Effector CD8-positive, alpha-beta T cell (primary cell): ENCODE data around the gene DHX8.
A peak's percentile ranks its signal among the peaks of the same experiment; 100 is the strongest.
"Not testable (repeated sequence)": the region's sequence is repeated elsewhere in the genome, so short reads cannot be mapped to it uniquely, and the experiment has no call there.

Experiments used
- DNase-seq: peaks from one replicate; lab custom pipeline; 2025; lab: John Stamatoyannopoulos, UW
- total RNA-seq, 4 experiments: gene quantifications; one replicate each; lab custom pipeline; 2026; lab: John Stamatoyannopoulos, UW

The DHX8 gene
- total RNA-seq: 131 to 187 (median 172) reads per million in 4 experiments

DNA sequence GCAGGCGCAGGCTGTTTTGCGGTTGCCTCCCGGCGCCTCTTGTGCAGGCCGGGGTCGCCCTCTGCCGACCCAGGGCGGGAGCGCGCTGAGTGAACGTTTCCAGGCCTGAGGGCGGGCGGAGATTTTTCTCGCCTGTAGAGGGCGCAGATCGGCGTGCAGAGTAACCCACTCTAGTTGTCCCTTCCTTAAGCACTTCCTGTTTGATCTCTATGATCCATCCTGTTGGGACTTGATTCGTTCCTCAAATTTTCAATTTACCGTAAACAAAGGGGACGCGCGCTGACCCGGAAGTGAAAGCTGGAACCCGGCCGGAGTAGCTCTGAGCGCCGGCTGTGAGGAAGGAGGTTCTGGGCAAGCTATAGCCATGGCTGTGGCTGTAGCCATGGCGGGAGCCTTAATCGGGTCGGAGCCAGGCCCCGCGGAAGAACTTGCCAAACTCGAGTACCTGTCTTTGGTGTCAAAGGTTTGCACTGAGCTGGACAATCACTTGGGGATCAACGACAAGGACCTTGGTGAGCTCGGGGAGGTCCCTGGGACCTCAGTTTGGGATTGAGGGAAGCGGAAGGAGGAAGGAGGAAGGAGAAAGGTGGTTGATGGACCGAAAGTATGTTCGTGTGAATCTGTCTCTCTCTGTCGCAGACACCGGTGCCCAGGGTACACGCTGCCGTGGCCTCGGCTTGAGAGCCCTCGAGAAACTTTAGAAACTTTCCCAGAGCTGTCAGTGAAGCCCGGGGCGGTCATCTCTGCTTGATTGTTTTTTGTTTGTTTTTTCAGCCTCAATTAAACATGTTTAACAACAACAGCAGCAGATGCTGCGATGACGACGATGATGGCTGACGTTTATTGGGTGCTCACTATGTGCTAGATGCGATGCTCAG lies at the start of gene DHX8:
Gene DHX8 (plus strand): TSS at position 302 of the 878 bp plus-strand sequence. CDS start 63 bp downstream, at position 365.
- DNase-seq: peak; percentile 97

DNA sequence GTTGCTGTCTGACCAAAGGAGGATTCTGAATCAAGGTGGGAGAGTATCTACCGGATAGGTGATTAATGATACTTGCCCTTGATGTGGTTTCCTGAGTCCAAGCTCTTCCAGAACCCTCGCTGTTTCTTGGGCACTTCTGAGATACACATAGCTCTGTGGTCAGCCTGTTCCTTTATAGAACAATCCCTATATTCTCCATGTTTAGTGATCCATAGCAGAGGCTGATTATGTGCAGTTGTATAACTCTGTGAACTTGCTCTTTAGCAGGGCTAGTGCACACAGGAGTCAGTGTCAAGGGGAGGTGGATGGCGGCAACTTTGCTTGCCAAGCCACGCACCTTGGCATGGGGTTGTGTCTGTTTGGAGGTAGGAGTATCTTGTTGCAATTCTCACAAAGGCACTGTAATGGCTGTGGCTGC lies 48.9 kb upstream of the DHX8 start:
- DNase-seq: no peak

DNA sequence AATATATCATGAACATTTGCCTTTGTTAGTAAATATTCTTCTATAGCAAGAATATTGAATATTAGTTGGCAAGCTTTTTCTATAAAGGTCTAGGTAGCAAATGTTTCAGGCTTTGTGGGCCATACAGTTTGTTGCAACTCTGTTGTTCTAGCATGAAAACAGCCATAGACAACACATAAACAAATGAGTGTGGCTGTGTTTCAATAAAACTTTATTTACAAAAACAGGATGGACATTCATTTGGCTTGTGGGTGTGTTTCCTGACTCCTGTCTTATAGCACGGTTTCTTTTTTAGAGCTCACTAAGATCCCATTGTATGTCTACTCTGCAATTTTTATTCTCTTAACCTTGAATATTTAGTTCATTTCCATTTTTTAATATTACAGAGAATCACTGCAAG lies 46.0 kb upstream of the DHX8 start:
- DNase-seq: no peak

DNA sequence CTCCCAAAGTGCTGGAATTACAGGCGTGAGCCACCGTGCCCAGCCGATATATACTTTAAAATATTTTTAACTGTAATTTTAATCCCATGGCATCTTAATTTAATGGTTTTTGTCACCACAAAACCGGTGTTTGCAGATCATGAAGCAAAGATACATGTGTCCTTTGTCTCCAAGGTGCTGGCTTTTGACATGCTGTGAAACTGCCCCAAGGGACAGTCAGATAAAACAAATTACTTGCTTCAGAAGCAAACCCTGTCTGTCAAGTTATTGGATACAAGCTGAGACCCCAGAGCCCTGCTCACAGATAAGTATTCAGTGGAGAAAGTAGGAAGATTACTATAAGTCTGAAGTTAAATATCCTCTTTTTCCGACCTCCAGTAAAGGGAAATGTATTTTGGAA lies 45.1 kb upstream of the DHX8 start:
- no peak for DNase-seq

DNA sequence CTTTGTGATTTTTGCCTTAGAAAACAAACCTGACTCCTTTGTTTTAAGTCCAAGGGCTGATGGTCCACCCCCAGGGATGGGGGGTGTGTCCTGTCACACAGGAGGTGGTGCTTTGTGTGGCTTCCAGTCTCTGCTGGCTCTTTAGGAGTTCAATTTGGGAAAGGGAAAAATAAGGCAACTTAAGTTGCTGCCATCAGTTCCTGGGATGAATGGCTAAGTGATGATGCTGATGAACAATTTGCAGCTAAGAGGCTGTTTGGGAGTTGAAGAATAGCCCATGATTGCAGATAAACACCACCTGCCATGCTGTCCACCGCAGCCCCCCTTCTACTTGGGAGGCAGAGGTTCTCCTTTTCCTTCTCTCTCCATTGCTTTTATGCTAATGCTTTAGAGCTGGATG lies 44.7 kb upstream of the DHX8 start:
- no peak for DNase-seq

DNA sequence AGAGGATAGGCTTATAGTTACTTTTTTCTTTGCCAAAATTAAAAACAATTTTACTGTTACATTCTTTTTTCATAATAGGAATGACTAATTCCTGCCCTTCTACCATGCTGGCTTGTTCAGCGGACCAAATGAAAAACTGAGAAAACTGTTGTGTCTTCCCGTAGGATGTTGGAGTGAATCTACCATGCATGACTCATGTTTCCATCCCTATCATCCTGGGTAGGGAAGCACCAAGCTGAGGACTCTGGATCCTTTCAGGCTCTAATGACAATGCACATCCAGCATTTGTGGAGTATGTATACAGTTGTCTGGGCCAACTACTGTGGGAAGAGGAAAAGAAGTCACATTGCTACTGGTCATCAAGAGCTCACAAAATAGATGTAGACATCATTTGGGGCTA lies 41.1 kb upstream of the DHX8 start:
- DNase-seq: no peak

DNA sequence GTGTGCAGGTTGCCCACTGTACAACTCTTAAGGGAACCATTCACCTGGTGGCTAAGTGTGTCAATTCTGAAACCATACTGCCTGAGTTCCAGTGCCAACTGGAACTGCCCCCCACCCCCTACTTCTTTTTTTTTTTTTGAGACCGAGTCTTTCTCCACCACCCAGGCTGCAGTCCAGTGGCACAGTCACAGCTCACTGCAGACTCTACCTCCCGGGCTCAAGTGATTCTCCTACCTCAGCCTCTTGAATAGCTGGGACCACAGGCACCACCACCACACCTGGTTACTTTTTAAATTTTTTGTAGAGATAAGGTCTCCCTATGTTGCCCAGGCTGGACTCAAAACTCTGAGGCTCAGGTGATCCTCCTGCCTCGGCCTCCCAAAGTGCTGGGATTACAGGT lies 40.4 kb upstream of the DHX8 start:
- DNase-seq: no peak

DNA sequence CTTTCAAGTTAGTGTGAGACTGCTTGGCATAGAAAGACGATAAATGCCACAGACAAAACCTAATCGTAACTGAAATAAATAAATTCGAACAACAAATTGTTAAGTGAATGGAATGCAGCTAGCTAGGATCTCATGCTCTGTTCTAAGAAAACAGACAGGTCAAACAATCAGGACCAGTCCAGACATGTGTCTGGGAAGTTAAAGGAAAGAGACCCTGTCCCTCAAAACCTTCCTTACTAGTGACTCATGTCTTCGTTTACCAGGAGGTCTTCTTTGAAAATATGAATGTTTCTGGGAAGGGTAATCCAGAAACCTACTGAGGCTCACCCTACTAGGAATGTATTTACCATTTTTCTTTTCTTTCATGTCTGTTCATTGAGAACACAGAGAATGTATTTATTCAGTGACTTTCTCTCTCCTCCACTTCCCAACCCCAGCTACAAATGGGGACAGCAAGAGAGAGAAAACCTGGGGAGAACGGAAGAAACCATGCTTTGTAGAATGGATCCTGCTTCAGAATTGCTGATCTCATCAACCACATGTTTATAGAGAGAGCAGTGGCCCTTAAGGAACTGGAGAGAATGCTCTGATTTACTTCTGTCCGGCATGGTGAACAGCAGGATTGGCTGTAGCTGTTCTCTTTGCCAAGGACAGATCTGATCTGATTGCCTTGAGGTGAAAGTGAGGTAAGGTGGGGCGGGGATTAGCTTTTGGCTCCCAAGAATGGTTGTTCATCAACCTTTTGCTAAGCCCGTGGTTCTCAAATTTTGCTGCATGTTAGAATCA lies 39.4 kb upstream of the DHX8 start:
- no peak for DNase-seq

DNA sequence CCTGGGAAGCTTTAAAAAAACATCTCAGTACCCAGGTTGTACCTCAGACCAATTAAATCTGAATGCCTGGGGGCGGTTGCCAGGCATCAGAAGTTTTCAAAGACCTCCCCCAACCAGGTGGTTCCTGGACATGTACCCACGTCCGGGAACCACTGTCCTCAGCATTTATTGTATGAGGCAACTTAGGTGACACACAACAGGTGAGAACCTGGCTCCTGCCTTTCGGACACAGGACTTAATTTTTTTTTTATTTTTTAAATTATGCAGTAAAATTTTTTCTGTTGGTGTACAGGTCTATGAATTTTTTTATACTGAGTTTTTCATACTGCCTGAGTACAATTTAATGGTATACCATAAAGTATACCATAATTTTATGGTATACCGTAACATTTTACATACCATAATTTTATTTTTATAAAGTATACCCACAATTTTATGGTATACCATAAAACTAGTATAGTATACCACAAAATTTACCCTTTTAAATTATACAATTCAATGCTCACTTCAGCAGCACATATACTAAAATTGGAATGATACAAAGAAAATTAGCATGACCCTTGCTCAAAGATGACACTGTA lies 38.7 kb upstream of the DHX8 start:
- no peak for DNase-seq

DNA sequence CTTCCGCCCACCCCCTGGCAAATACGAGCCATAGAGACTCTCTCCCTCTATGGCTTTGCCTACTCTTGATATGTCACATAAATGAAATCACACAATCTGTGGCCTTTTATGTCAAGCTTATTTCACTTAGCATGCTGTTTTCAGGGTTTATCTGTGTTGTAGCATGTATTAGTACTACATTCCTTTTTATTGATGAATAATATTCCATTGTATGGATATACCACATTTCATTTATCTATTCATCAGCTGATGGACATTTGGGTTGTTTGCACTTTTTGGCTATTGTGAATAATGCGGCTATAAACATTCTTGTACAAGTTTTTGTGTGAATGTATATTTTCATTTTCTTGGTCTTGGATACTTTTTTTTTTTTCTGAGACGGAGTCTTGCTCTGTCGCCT lies 37.0 kb upstream of the DHX8 start:
- no peak for DNase-seq

DNA sequence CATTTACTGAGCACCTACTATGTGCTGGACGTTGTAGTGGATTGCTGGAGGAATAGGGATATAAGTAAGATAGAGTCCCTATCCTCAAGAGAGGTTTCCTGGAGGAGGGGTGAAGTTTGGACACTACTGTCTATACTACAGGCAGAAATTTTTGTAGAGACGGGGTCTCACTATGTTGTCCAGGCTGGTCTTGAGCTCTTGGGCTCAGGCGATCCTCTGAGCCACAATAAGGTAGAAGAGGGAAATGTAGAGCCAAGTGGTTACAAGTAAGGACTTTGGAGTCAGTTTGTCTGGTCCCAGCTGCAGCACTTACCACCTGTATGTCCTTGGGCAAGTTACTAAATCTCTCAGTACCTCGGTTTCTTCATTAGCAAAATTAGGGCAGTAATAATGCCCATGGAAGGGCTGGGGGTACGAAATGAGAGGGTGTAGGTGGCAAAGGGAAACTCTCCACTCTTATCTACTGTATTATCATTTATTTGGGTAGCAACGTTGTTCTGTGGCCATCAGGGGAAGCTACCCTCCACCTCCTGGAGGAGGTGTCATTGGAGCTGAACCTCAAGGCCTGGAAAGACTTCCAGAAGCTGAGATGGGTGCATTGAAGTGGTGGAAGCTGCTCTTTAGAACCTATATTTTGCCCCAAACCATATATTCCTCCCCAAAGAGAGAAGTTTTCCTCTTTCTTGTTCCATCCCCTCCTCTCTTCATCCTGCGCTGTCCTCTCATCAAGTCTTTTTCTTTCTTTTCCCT lies 34.9 kb upstream of the DHX8 start:
- no peak for DNase-seq

DNA sequence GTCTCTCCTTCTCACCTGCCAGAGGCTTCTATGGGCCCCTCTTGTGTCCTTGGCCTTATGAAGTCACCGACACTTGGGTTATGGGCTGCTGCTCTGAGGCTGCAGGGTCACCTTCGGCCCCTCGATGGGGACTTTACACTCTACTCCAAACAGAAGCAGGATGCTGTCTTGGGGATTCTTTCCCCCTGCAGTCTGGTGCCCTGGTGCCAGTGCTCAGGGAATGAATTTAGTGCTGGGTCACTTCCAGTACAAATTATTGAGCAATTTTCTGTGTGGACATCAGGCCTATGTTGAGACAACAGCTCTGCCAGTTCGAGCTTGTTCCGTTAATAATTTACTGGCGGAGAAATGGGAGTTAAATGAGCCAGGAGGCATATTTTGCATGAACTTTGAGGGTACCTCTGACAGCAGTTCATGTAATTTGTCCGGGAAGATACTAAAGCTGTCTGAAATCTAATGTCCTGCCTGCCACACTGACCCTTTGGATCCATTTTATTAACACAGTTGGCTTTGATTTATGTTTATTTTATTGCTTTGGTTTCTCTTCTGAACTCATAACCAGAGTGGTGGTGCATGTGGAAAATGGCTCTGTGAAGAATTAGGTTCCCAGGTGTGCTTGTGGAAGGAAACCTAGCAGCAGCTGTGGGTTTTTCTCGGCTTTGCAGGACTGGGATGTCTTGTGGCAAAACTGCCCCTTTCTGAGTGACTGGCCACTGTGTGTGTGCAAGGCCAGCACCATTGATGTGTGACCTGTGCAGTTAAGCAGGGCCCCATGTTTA lies 34.1 kb upstream of the DHX8 start:
- no peak for DNase-seq

DNA sequence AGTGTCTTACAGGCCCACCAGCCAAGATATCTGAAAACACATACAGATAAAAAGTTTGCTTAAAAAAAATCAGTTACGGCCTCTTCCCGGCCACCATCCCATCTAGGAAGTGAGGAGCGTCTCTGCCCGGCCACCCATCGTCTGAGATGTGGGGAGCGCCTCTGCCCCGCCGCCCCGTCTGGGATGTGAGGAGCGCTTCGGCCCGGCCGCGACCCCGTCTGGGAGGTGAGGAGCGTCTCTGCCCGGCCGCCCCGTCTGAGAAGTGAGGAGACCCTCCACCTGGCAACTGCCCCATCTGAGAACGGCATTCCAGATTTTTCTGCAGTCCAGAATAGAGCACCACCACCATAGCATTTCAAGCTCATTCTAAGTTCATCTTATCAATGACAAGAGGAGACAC lies 33.0 kb upstream of the DHX8 start:
- not testable (repeated sequence) for DNase-seq

DNA sequence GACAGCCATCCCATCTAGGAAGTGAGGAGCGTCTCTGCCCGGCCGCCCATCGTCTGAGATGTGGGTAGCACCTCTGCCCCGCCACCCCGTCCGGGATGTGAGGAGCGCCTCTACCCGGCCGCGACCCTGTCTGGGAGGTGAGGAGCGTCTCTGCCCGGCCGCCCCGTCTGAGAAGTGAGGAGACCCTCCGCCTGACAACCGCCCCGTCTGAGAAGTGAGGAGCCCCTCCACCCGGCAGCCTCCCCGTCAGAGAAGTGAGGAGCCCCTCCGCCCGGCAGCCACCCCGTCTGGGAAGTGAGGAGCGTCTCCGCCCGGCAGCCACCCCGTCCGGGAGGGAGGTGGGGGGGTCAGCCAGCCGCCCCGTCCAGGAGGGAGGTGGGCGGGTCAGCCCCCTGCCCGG lies 32.0 kb upstream of the DHX8 start:
- DNase-seq: not testable (repeated sequence)

DNA sequence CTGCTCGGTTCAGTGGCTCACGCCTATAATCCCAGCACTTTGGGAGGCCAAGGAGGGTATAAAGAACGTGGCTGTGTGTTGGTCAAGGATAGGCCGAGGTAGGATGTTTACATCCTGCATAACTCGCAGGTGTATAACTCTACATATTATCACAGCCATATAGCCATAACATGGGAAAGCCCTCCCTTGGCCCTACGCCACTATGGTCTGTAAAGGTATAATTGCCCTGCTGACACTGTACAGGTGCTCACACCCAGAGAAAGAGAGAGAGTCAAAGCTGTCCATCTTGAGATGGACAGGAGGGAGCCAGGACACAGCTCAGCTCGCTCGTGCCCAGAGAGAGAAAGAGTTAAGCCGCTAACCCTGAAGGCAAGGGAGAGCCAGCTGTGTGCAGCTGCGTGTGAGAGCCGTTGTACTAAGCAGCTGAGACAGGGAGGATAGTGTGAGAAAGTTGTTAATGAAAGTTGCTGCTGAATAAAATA lies 30.4 kb upstream of the DHX8 start:
- no peak for DNase-seq

DNA sequence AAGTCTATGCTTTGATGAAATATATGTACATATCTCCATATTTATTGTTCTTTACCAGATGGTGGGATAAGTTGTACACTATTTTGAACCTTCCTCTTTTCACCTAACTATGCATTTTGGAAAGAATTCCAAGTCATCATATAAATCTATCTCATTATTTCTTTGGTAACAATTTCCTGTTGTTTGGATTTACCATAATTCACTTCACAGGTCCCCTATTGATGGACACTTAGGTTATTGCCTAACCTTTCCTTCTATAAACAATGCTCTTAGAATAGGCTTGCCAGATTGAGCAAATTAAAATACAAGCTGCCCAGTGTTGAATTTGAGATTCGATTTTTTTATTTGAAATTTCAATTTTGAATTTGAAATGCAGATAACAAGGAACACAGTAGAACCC lies 28.9 kb upstream of the DHX8 start:
- no peak for DNase-seq

DNA sequence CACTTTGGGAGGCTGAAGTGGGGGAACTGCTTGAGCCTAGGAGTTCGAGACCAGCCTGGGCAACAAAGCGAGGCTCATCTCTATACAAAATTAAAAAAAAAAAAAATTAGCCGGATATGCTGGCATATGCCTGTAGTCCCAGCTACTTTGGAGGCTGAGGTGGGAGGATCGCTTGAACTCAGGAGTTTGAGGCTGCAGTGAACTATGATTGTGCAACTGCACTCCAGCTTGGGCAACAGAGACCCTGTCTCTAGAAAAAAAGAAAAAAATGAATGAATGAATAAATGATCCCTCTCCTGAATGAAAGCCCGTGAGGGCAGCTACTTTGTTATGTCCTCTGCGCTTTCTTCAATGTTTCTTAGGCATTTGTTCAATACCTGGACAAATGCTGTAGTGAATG lies 27.7 kb upstream of the DHX8 start:
- no peak for DNase-seq

DNA sequence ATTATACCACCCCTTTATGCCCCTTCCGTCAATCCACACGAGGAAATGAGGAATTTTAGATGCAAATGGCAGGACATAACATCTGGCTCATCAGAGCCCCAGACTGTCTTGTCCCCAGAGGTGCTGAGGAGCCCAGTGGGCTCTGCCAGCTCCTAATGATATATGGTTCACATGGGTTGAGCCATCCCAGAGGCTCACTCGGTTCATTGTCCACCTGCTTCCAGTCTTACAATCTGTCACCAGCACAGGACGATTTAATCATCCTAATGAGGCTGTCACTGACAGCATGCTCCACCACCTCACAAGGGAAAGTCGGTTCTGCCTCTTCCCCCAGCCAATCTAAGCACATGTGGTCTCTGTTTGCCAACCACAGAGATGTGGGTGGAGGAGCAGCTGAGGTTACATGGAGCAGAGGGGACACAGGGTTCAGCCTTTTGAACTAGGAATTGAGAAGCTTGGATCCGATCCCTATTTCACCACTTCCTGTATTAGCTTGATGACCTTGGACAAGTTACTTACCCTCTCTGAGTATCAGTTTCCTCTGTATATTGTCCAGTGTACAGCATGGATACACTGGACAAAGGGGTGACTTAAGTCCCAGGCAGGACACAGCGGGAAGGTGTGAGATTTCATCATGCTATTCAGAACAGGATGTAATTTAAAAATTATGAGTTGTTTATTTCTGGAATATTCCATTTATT lies 27.0 kb upstream of the DHX8 start:
- no peak for DNase-seq

DNA sequence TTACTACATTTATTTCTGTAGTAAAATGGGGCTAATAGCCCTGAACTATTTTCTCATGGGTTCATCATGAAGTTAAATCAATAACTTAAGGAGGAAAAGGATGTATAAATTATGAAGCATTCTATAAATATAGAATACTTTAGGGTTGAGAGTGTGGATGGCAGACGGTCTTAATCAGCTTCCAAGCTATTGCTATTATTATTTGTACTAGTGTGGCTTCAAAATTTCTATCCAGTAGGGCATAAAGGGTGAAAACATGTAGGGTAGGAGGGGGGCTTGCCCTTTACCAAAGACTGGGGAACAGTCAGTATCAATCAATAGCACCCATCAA lies 26.4 kb upstream of the DHX8 start:
- no peak for DNase-seq

DNA sequence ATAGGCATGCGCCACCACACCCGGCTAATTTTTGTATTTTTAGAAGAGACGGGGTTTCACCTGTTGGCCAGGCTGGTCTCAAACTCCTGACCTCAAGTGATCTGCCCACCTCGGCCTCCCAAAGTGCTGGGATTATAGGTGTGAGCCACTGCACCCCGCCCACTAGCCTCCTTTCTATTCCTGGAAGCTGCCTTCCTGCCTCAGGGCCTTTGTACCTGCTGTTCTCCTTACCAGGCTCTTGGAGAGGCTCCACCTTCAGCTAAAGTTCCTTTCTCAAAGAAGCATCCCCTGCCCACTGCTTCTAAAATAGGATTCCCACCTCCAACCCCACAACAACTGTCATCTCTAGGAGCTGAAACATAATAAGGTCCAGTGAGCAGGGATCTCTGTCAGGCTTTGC lies 23.9 kb upstream of the DHX8 start:
- not testable (repeated sequence) for DNase-seq

DNA sequence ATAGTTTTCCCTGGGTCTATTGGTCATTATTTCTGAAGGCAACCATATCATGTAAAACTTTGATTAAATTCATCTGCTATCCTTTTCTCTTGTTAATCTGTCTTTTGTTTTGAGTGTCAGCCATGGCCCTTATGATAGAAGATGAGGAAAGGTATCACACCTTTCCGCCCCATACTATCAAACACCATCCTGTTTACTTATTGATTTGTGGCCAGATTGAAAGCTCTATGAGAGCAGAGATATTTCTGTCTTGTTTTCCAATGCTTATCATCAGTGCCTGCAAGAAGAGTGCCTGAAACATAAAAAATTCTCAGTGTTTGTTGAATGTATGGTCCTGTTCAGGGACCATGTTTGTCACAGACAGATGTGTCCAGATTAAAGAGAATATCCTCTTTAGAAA lies 22.6 kb upstream of the DHX8 start:
- no peak for DNase-seq
